Glutamatergic neuron (in vitro differentiated cells): ENCODE measurements around the gene PRKCA. TPM values are rescaled to one million over a fixed set of nuclear protein-coding genes. Genes with fewer than 3 reads are reported as not detected.

Experiments
- DNase-seq: peaks from one replicate; pipeline ENCODE4 v3.0.0; 2022
- H3K27ac Mint-ChIP-seq: one replicate; pipeline ENCODE4 v1.8.0; 2020; ENCODE audit warnings: mild to moderate bottlenecking, mixed read lengths, inconsistent platforms; ENCODE audit not compliant: unreplicated experiment
- H3K27me3 Mint-ChIP-seq: one replicate; pipeline ENCODE4 v1.8.0; 2020; ENCODE audit warnings: mild to moderate bottlenecking, moderate library complexity, mixed read lengths, inconsistent platforms; ENCODE audit not compliant: unreplicated experiment
- H3K36me3 Mint-ChIP-seq: one replicate; pipeline ENCODE4 v1.8.0; 2020; ENCODE audit warnings: mild to moderate bottlenecking, mixed read lengths, inconsistent platforms; ENCODE audit not compliant: unreplicated experiment
- H3K4me1 Mint-ChIP-seq: one replicate; pipeline ENCODE4 v1.8.0; 2020; ENCODE audit warnings: mild to moderate bottlenecking, low read depth, mixed read lengths, inconsistent platforms; ENCODE audit not compliant: unreplicated experiment
- H3K4me3 Mint-ChIP-seq: one replicate; pipeline ENCODE4 v1.8.0; 2020; ENCODE audit warnings: mild to moderate bottlenecking, mixed read lengths, inconsistent platforms; ENCODE audit not compliant: unreplicated experiment
- H3K9me3 Mint-ChIP-seq: one replicate; pipeline ENCODE4 v1.8.0; 2020; ENCODE audit warnings: mild to moderate bottlenecking, moderate library complexity, mixed read lengths, inconsistent platforms; ENCODE audit not compliant: unreplicated experiment
- total RNA-seq: library from RNA; stranded (reverse); fragmentation: NEBNext Ultra II Directional; extraction: Animal tissue kit (Norgen Biotek cat#: 25700); gene quantifications from one replicate; pipeline ENCODE4 v1.2.1, GENCODE V29; 2021; ENCODE audit not compliant: unreplicated experiment
- TF ChIP-seq, protein P1 (sequence below): fragments of 200-600 bp; sonication (generic); IDR thresholded peaks from one replicate; pipeline ENCODE4 v1.5.0; 2021; ENCODE audit not compliant: partially characterized antibody, unreplicated experiment

PRKCA gene
- total RNA-seq, 1 donor from 2014 or later = 2.2 TPM

- H3K36me3 Mint-ChIP-seq = peaks cover 11% of the 10 kb centered on the region
- TF ChIP-seq, protein P1, sequence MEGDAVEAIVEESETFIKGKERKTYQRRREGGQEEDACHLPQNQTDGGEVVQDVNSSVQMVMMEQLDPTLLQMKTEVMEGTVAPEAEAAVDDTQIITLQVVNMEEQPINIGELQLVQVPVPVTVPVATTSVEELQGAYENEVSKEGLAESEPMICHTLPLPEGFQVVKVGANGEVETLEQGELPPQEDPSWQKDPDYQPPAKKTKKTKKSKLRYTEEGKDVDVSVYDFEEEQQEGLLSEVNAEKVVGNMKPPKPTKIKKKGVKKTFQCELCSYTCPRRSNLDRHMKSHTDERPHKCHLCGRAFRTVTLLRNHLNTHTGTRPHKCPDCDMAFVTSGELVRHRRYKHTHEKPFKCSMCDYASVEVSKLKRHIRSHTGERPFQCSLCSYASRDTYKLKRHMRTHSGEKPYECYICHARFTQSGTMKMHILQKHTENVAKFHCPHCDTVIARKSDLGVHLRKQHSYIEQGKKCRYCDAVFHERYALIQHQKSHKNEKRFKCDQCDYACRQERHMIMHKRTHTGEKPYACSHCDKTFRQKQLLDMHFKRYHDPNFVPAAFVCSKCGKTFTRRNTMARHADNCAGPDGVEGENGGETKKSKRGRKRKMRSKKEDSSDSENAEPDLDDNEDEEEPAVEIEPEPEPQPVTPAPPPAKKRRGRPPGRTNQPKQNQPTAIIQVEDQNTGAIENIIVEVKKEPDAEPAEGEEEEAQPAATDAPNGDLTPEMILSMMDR = no peak
- no peak overlapping the region for H3K4me3 Mint-ChIP-seq
- peaks cover 6% of the 10 kb centered on the region for H3K27me3 Mint-ChIP-seq
- peaks cover 2% of the 10 kb centered on the region for H3K4me1 Mint-ChIP-seq
- H3K9me3 Mint-ChIP-seq = peaks cover 5% of the 10 kb centered on the region
- no peak overlapping the region for H3K27ac Mint-ChIP-seq
- DNase-seq = no peak
Observed at GRCh38 chr17:66270106-66270505, 32.3 kb upstream of the PRKCA start.

GRCh38 chr17:66271512-66271911 is 30.9 kb upstream of the PRKCA start:
- Mint-ChIP-seq H3K9me3 (peaks cover 3% of the 10 kb centered on the region), H3K4me1 (peaks cover 2% of the 10 kb centered on the region), H3K27ac (no peak overlapping the region), H3K36me3 (peaks cover 11% of the 10 kb centered on the region), H3K4me3 (no peak overlapping the region), H3K27me3 (peaks cover 5% of the 10 kb centered on the region)
- no peak for DNase-seq
- TF ChIP-seq, protein P1 = no peak

- H3K4me1 Mint-ChIP-seq = peaks cover 2% of the 10 kb centered on the region
- peaks cover 2% of the 10 kb centered on the region for H3K27me3 Mint-ChIP-seq
- H3K9me3 Mint-ChIP-seq = peaks cover 3% of the 10 kb centered on the region
- TF ChIP-seq, protein P1 = no peak
- peaks cover 11% of the 10 kb centered on the region for H3K36me3 Mint-ChIP-seq
- no peak overlapping the region for H3K4me3 Mint-ChIP-seq
- no peak for DNase-seq
- H3K27ac Mint-ChIP-seq = no peak overlapping the region
Observed at GRCh38 chr17:66272811-66273585, 29.4 kb upstream of the PRKCA start.

- Mint-ChIP-seq H3K36me3 (peaks cover 7% of the 10 kb centered on the region), H3K27me3 (peaks cover 2% of the 10 kb centered on the region), H3K27ac (no peak overlapping the region), H3K4me3 (no peak overlapping the region), H3K4me1 (peaks cover 2% of the 10 kb centered on the region), H3K9me3 (peaks cover 3% of the 10 kb centered on the region)
- TF ChIP-seq, protein P1 = no peak
- no peak for DNase-seq
Observed at GRCh38 chr17:66273586-66273848, 28.9 kb upstream of the PRKCA start.

- TF ChIP-seq, protein P1 = no peak
- Mint-ChIP-seq H3K27ac (no peak overlapping the region), H3K4me3 (no peak overlapping the region), H3K27me3 (peaks cover 4% of the 10 kb centered on the region), H3K36me3 (no peaks in the 10 kb centered on the region), H3K4me1 (peaks cover 2% of the 10 kb centered on the region), H3K9me3 (peaks cover 1% of the 10 kb centered on the region)
- DNase-seq = no peak
Observed at GRCh38 chr17:66275651-66276050, 26.8 kb upstream of the PRKCA start.
